Measurements from ENCODE around the gene LRRC2. TPM values are rescaled to one million over a fixed set of nuclear protein-coding genes. Genes with fewer than 3 reads are reported as not detected.

LRRC2 gene
- total and polyA plus RNA-seq, 8 donors: 1.0 to 4.6 (median 1.8) TPM; not detected in 1

DNA sequence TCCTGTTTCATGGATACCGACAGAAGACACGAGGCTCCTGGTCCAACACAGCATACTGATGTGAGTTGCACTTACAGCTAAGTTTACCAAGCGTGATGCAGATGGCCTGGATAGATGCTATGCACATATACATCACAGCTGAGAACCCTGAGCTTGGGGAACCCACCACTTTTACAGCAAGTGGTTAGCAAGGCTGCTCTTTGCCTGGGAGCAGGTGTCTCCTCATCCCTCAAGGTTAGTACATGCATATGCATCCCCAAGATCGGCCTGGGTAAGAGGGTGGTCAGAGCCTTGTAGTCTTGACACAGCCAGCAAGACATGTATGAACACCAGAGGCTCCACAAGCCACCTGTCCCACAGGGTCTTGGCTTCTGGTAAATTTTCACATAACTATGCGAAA, 28.3 kb downstream of the LRRC2 start:
- no peak overlapping the region for H3K4me3 ChIP-seq
- intact Hi-C loops (cut with DNase I; ENCODE audit: low total_unique reads): no loop called here
- H3K36me3 ChIP-seq: no peaks in the 10 kb centered on the region
- no peaks in the 10 kb centered on the region for H3K27me3 ChIP-seq
- no peak for TF ChIP-seq POLR2A (IDR thresholded peaks at IDR 0.05)
- TF ChIP-seq, protein P1, sequence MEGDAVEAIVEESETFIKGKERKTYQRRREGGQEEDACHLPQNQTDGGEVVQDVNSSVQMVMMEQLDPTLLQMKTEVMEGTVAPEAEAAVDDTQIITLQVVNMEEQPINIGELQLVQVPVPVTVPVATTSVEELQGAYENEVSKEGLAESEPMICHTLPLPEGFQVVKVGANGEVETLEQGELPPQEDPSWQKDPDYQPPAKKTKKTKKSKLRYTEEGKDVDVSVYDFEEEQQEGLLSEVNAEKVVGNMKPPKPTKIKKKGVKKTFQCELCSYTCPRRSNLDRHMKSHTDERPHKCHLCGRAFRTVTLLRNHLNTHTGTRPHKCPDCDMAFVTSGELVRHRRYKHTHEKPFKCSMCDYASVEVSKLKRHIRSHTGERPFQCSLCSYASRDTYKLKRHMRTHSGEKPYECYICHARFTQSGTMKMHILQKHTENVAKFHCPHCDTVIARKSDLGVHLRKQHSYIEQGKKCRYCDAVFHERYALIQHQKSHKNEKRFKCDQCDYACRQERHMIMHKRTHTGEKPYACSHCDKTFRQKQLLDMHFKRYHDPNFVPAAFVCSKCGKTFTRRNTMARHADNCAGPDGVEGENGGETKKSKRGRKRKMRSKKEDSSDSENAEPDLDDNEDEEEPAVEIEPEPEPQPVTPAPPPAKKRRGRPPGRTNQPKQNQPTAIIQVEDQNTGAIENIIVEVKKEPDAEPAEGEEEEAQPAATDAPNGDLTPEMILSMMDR (IDR thresholded peaks at IDR 0.05): no peak
- H3K9me3 ChIP-seq: no peaks in the 10 kb centered on the region
- DNase-seq: no peak
- 91 to 94% (median 91%) methylated on average over 5 of the region's 5 CpGs for WGBS, 5 donors
- H3K4me1 ChIP-seq: peaks cover 0 to 6% (median 2%) of the 10 kb centered on the region in 4 donors
- H3K27ac ChIP-seq: peak overlapping the region in 2 of 5 donors; percentile 13 to 17

DNA sequence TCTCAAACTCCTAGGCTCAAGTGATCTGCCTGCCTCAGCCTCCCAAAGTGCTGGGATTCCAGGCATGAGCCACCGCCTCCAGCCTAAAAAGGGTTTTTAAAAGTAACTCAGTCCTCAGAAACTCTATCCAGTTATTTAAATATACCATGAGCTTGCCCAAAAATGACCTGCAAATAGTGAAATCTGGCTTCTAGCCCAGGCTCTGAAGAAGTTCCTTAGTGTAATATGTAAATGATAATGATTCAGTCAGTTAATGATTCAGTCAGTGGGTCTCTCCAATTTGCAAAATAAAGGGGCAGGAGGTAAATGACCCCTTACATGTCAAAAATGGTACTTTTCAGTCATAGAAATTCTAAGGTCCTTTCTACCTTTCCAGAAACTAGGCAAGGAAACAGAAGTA, 28.8 kb downstream of the LRRC2 start:
- no peak for DNase-seq
- intact Hi-C loops (cut with DNase I; ENCODE audit: low total_unique reads): no loop called here
- 77 to 95% (median 86%) methylated on average over 1 of the region's 1 CpG for WGBS, 5 donors
- Histone ChIP-seq H3K36me3 (peaks cover 0 to 3% (median 0%) of the 10 kb centered on the region in 4 donors), H3K9me3 (no peaks in the 10 kb centered on the region), H3K27me3 (no peaks in the 10 kb centered on the region), H3K4me1 (peaks cover 0 to 6% (median 2%) of the 10 kb centered on the region in 4 donors), H3K27ac (no peak overlapping the region), H3K4me3 (no peak overlapping the region)
- TF ChIP-seq EP300 (IDR thresholded peaks at IDR 0.05): no peak
- TF ChIP-seq POLR2A (IDR thresholded peaks at IDR 0.05): no peak
- TF ChIP-seq, protein P1 (IDR thresholded peaks at IDR 0.05): no peak
- TF ChIP-seq POLR2AphosphoS5 (IDR thresholded peaks at IDR 0.05): no peak

DNA sequence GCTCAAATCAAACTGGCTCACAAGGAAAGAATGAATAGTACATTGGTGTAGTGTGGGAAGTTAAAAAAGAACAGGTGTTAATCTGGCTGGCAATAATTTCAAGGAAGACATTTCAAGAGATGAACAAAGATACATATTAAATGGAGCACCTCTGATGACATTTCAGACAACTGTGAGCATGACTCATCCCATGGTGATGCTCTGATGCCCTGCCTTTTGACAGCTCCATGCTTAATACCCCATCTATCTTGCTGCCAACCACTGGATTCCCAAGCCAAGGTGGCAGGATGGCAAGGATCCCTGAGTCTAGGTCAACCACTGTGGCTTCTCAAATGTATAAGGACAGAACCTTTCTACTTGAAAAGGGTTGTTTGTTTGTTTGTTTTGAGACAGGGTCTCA, 29.3 kb downstream of the LRRC2 start:
- DNase-seq: no peak
- Histone ChIP-seq H3K9me3 (no peaks in the 10 kb centered on the region), H3K27me3 (no peaks in the 10 kb centered on the region), H3K4me1 (peaks cover 0 to 6% (median 2%) of the 10 kb centered on the region in 4 donors), H3K4me3 (no peak overlapping the region), H3K36me3 (peaks cover 0 to 7% (median 0%) of the 10 kb centered on the region in 4 donors), H3K27ac (no peak overlapping the region)
- intact Hi-C loops (cut with DNase I; ENCODE audit: low total_unique reads): no loop called here
- TF ChIP-seq, protein P1 (IDR thresholded peaks at IDR 0.05): no peak
- TF ChIP-seq POLR2AphosphoS5 (IDR thresholded peaks at IDR 0.05) (no peak), POLR2A (IDR thresholded peaks at IDR 0.05) (no peak), EP300 (IDR thresholded peaks at IDR 0.05) (no peak)

DNA sequence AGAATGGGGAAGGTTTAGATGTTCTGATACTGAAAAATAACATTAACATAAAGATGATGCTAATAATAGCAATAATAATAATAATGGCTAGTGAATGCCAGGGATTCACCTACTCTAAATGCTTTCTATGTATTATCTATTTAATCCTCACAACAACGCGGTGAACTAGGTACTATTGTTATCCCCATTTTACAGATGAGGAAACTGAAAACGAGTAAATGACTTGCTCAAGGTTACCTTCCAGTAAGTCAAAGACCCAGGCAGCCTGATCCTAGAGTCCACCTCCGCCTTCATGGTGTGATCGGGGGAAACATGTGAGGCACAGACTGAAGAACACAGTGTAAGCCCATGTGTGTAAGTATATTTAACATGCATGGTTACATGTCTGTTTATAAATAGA, 30.4 kb downstream of the LRRC2 start:
- Histone ChIP-seq H3K4me1 (peaks cover 0 to 6% (median 2%) of the 10 kb centered on the region in 4 donors), H3K9me3 (no peaks in the 10 kb centered on the region), H3K27me3 (no peaks in the 10 kb centered on the region), H3K36me3 (peaks cover 0 to 12% (median 1%) of the 10 kb centered on the region in 4 donors), H3K4me3 (no peak overlapping the region), H3K27ac (no peak overlapping the region)
- DNase-seq: no peak
- intact Hi-C loops (cut with DNase I; ENCODE audit: low total_unique reads): no loop called here
- 90 to 96% (median 95%) methylated on average over 5 of the region's 5 CpGs for WGBS, 5 donors
- TF ChIP-seq, protein P1 (IDR thresholded peaks at IDR 0.05): no peak
- no peak for TF ChIP-seq EP300 (IDR thresholded peaks at IDR 0.05)
